ENCODE measurements around the gene C8B.

The C8B gene

GRCh38 chr1:56929492-56929891 is 36.3 kb downstream of the C8B start:
- DNase-seq, result no peak

GRCh38 chr1:56927986-56928385 is 37.8 kb downstream of the C8B start:
- no peak for DNase-seq

GRCh38 chr1:56927171-56927570 is 38.6 kb downstream of the C8B start:
- DNase-seq, result no peak

GRCh38 chr1:56925193-56925592 is 40.6 kb downstream of the C8B start:
- no peak for DNase-seq

GRCh38 chr1:56924116-56924515 is 41.7 kb downstream of the C8B start:
- no peak for DNase-seq

- DNase-seq, result no peak
Observed at GRCh38 chr1:56923201-56923600, 42.6 kb downstream of the C8B start.

GRCh38 chr1:56922507-56922906 is 43.3 kb downstream of the C8B start:
- DNase-seq, result peak; percentile 16

GRCh38 chr1:56922070-56922469 is 43.7 kb downstream of the C8B start:
- DNase-seq, result no peak

GRCh38 chr1:56921479-56921878 is 44.3 kb downstream of the C8B start:
- DNase-seq, result peak; percentile 7

- DNase-seq, result no peak
Observed at GRCh38 chr1:56920591-56921001, 45.2 kb downstream of the C8B start.

GRCh38 chr1:56917356-56917755 is 48.5 kb downstream of the C8B start:
- DNase-seq, result no peak

- no peak for DNase-seq
Observed at GRCh38 chr1:56916630-56917029, 49.2 kb downstream of the C8B start.

GRCh38 chr1:56915960-56916359 is 49.9 kb downstream of the C8B start:
- no peak for DNase-seq

GRCh38 chr1:56912325-56912724 is 53.5 kb downstream of the C8B start:
- DNase-seq, result no peak

GRCh38 chr1:56911098-56911938 is 54.5 kb downstream of the C8B start:
- peak; percentile 75 for DNase-seq

GRCh38 chr1:56910441-56910985 is 55.3 kb downstream of the C8B start:
- no peak for DNase-seq

- DNase-seq, result peak; percentile 22
Observed at GRCh38 chr1:56908619-56909221, 57.1 kb downstream of the C8B start.

- no peak for DNase-seq
Observed at GRCh38 chr1:56905667-56906066, 60.1 kb downstream of the C8B start.

GRCh38 chr1:56904663-56905397 is 61.0 kb downstream of the C8B start:
- DNase-seq, result no peak

- DNase-seq, result no peak
Observed at GRCh38 chr1:56903778-56904177, 62.0 kb downstream of the C8B start.

GRCh38 chr1:56901716-56902115 is 64.1 kb downstream of the C8B start:
- DNase-seq, result no peak

- no peak for DNase-seq
Observed at GRCh38 chr1:56898879-56899278, 66.9 kb downstream of the C8B start.

- DNase-seq, result no peak
Observed at GRCh38 chr1:56898005-56898373, 67.8 kb downstream of the C8B start.

Measured in fibroblast of skin of back (primary cell).